ENCODE measurements around the gene SCUBE1. TPM values are rescaled to one million over a fixed set of nuclear protein-coding genes. Genes with fewer than 3 reads are reported as not detected.

SCUBE1 gene
- total and polyA plus RNA-seq, 2 experiments from 2014 or later: not detected

DNA sequence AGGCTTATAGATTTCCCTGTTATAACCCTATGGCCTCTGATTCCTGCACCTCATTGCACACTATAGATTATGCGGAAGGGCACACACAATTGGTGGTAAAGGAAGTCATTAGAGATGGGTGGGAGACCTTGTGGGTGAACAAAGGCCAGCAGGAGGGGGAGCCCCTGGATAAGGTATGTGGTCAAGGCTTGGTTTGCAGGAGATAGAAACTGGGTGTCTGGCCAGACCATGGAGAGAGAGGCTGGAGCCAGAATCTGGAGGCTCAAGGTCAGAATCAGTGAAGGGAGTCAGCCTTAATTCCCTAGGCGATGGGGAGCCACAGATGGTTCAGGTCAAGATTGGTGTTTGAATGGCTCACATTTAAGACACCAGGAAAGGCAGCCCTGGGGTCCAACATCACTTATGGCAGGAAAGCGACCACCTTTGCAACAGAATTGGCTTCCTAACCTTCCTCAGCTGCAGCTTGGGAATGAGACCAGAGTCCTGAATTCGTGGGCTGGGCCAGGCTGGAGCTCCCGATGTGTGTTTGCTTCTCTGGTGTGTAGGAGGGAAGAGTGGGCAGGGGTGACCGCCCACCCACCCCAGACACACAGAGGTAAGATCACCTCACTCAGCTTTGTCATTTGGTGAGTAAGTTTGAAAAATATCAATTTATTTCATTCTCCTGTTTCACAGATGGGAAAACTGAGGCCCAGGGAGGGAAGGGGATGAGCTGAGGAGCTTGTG lies 22.7 kb upstream of the SCUBE1 start:
- no peak overlapping the region for H2AFZ ChIP-seq
- no peak overlapping the region for H3K27ac ChIP-seq
- no peak for DNase-seq
- H3F3A ChIP-seq (ENCODE audit: insufficient read depth): no peaks in the 10 kb centered on the region
- no peaks in the 10 kb centered on the region for H3K36me3 ChIP-seq (ENCODE audit: low read depth)
- no peaks in the 10 kb centered on the region for H3K9me3 ChIP-seq (ENCODE audit: low read depth)
- no peak overlapping the region for H3K4me2 ChIP-seq (ENCODE audit: unreplicated experiment)
- no peak overlapping the region for H3K4me3 ChIP-seq
- no peaks in the 10 kb centered on the region for H4K20me1 ChIP-seq (ENCODE audit: insufficient read depth)
- in situ Hi-C loops (cut with MboI): no loop called here
- H3K27me3 ChIP-seq (replicated peaks; ENCODE audit: insufficient read depth): peaks cover 35% of the 10 kb centered on the region
- no peaks in the 10 kb centered on the region for H3K4me1 ChIP-seq (ENCODE audit: insufficient read depth)
- 64 to 66% methylated on average over 6 of the region's 6 CpGs for WGBS, 2 experiments (ENCODE audit: low coverage in 1 of 2, low lambda C conversion rate in 2 of 2, missing lambda C conversion rate in 2 of 2)
- no peaks in the 10 kb centered on the region for H3K79me2 ChIP-seq (ENCODE audit: insufficient read depth)
- H3K9me2 ChIP-seq (ENCODE audit: insufficient read depth): no peaks in the 10 kb centered on the region
- H3K9ac ChIP-seq: no peak overlapping the region
- no peak for TF ChIP-seq EZH2phosphoT487 (IDR thresholded peaks at IDR 0.05; ENCODE audit: insufficient read depth, low read depth)
- TF ChIP-seq EZH2 (IDR thresholded peaks at IDR 0.05; ENCODE audit: insufficient read depth, poor library complexity, severe bottlenecking): no peak

- Histone ChIP-seq H3K36me3 (ENCODE audit: low read depth) (no peaks in the 10 kb centered on the region), H3K4me3 (no peak overlapping the region), H3K9ac (no peak overlapping the region), H4K20me1 (ENCODE audit: insufficient read depth) (no peaks in the 10 kb centered on the region), H3K4me2 (ENCODE audit: unreplicated experiment) (no peak overlapping the region), H3K79me2 (ENCODE audit: insufficient read depth) (no peaks in the 10 kb centered on the region), H3K4me1 (ENCODE audit: insufficient read depth) (no peaks in the 10 kb centered on the region), H3K27me3 (replicated peaks; ENCODE audit: insufficient read depth) (peaks cover 40% of the 10 kb centered on the region), H3K9me2 (ENCODE audit: insufficient read depth) (no peaks in the 10 kb centered on the region), H3K9me3 (ENCODE audit: low read depth) (no peaks in the 10 kb centered on the region), H3F3A (ENCODE audit: insufficient read depth) (no peaks in the 10 kb centered on the region), H2AFZ (no peak overlapping the region), H3K27ac (no peak overlapping the region)
- no peak for TF ChIP-seq EZH2 (IDR thresholded peaks at IDR 0.05; ENCODE audit: insufficient read depth, poor library complexity, severe bottlenecking)
- no peak for TF ChIP-seq EZH2phosphoT487 (IDR thresholded peaks at IDR 0.05; ENCODE audit: insufficient read depth, low read depth)
- in situ Hi-C loops (cut with MboI): no loop called here
- 64 to 66% methylated on average over 8 of the region's 8 CpGs for WGBS, 2 experiments (ENCODE audit: low coverage in 1 of 2, low lambda C conversion rate in 2 of 2, missing lambda C conversion rate in 2 of 2)
- DNase-seq: no peak
Measured at GRCh38 chr22:43364169-43364435, 20.9 kb upstream of the SCUBE1 start.

- H3K36me3 ChIP-seq (ENCODE audit: low read depth): no peaks in the 10 kb centered on the region
- no peaks in the 10 kb centered on the region for H3K9me3 ChIP-seq (ENCODE audit: low read depth)
- H3K4me1 ChIP-seq (ENCODE audit: insufficient read depth): no peaks in the 10 kb centered on the region
- peaks cover 40% of the 10 kb centered on the region for H3K27me3 ChIP-seq (replicated peaks; ENCODE audit: insufficient read depth)
- in situ Hi-C loops (cut with MboI): no loop called here
- no peaks in the 10 kb centered on the region for H3K79me2 ChIP-seq (ENCODE audit: insufficient read depth)
- no peak overlapping the region for H3K4me3 ChIP-seq
- DNase-seq: no peak
- no peak for TF ChIP-seq EZH2 (IDR thresholded peaks at IDR 0.05; ENCODE audit: insufficient read depth, poor library complexity, severe bottlenecking)
- no peak for TF ChIP-seq EZH2phosphoT487 (IDR thresholded peaks at IDR 0.05; ENCODE audit: insufficient read depth, low read depth)
- no peak overlapping the region for H3K4me2 ChIP-seq (ENCODE audit: unreplicated experiment)
- H3F3A ChIP-seq (ENCODE audit: insufficient read depth): no peaks in the 10 kb centered on the region
- H3K9me2 ChIP-seq (ENCODE audit: insufficient read depth): no peaks in the 10 kb centered on the region
- no peak overlapping the region for H3K9ac ChIP-seq
- H2AFZ ChIP-seq: no peak overlapping the region
- H4K20me1 ChIP-seq (ENCODE audit: insufficient read depth): no peaks in the 10 kb centered on the region
- 61 to 62% methylated on average over 26 to 27 of the region's 27 CpGs for WGBS, 2 experiments (ENCODE audit: low coverage in 1 of 2, low lambda C conversion rate in 2 of 2, missing lambda C conversion rate in 2 of 2)
- no peak overlapping the region for H3K27ac ChIP-seq
Measured at GRCh38 chr22:43363315-43364168, 20.4 kb upstream of the SCUBE1 start.

DNA sequence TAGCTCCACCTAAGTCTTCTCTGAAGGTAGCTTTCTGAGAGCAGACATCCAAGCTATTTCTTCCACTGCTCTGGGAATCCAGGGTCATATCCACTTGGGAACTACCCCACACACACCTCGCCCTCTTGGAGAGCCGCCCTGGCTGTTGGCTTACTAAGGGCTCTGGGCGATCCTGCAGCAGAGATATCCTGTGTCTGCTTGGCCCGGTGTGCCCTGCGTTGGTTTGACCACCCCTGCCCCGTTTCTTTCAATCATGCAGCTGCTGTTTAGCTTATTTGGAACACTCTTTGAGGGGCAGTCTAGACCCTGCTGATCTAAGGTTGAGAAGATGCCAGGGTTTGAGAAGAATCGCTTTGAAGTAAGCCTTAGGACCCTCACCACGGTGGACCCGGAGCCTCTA lies 17.4 kb upstream of the SCUBE1 start:
- Histone ChIP-seq H3K9ac (no peak overlapping the region), H3K9me3 (ENCODE audit: low read depth) (no peaks in the 10 kb centered on the region), H3K4me1 (ENCODE audit: insufficient read depth) (no peaks in the 10 kb centered on the region), H3K79me2 (ENCODE audit: insufficient read depth) (no peaks in the 10 kb centered on the region), H3K27me3 (replicated peaks; ENCODE audit: insufficient read depth) (peaks cover 21% of the 10 kb centered on the region), H3K27ac (no peak overlapping the region), H4K20me1 (ENCODE audit: insufficient read depth) (no peaks in the 10 kb centered on the region), H3K4me2 (ENCODE audit: unreplicated experiment) (no peak overlapping the region), H3F3A (ENCODE audit: insufficient read depth) (no peaks in the 10 kb centered on the region), H3K36me3 (ENCODE audit: low read depth) (no peaks in the 10 kb centered on the region), H3K9me2 (ENCODE audit: insufficient read depth) (no peaks in the 10 kb centered on the region), H3K4me3 (no peak overlapping the region), H2AFZ (no peak overlapping the region)
- 43 to 47% methylated on average over 9 of the region's 9 CpGs for whole genome bisulfite sequencing, 2 experiments (ENCODE audit: low coverage in 1 of 2, low lambda C conversion rate in 2 of 2, missing lambda C conversion rate in 2 of 2)
- no peak for DNase-seq
- no peak for TF ChIP-seq EZH2phosphoT487 (IDR thresholded peaks at IDR 0.05; ENCODE audit: insufficient read depth, low read depth)
- no peak for TF ChIP-seq EZH2 (IDR thresholded peaks at IDR 0.05; ENCODE audit: insufficient read depth, poor library complexity, severe bottlenecking)
- in situ Hi-C loops (cut with MboI): no loop called here

Measured in GM23248 (cell line).